Measurements from ENCODE around the gene CABLES2.

CABLES2 gene

GRCh38 chr20:62404112-62404665 lies 2.9 kb downstream of the CABLES2 start:
- DNase-seq (ENCODE audit: low spot score): no peak

GRCh38 chr20:62403331-62403730 lies 3.8 kb downstream of the CABLES2 start:
- DNase-seq (ENCODE audit: low spot score): no peak

- no peak for DNase-seq (ENCODE audit: low spot score)
Measured at GRCh38 chr20:62402456-62403150, 4.5 kb downstream of the CABLES2 start.

GRCh38 chr20:62401331-62401779 lies 5.7 kb downstream of the CABLES2 start:
- DNase-seq (ENCODE audit: low spot score): no peak

GRCh38 chr20:62400541-62400940 lies 6.5 kb downstream of the CABLES2 start:
- DNase-seq (ENCODE audit: low spot score): no peak

- DNase-seq (ENCODE audit: low spot score): no peak
Measured at GRCh38 chr20:62400021-62400420, 7.1 kb downstream of the CABLES2 start.

- DNase-seq (ENCODE audit: low spot score): no peak
Measured at GRCh38 chr20:62398120-62398821, 8.8 kb downstream of the CABLES2 start.

GRCh38 chr20:62396367-62397239 lies 10.5 kb downstream of the CABLES2 start:
- no peak for DNase-seq (ENCODE audit: low spot score)

GRCh38 chr20:62395311-62396242 lies 11.5 kb downstream of the CABLES2 start:
- DNase-seq (ENCODE audit: low spot score): no peak

- DNase-seq (ENCODE audit: low spot score): no peak
Measured at GRCh38 chr20:62394248-62395245, 12.5 kb downstream of the CABLES2 start.

- no peak for DNase-seq (ENCODE audit: low spot score)
Measured at GRCh38 chr20:62393830-62394229, 13.3 kb downstream of the CABLES2 start.

GRCh38 chr20:62393335-62393665 lies 13.8 kb downstream of the CABLES2 start:
- no peak for DNase-seq (ENCODE audit: low spot score)

GRCh38 chr20:62392621-62393334 lies 14.3 kb downstream of the CABLES2 start:
- DNase-seq (ENCODE audit: low spot score): no peak

- no peak for DNase-seq (ENCODE audit: low spot score)
Measured at GRCh38 chr20:62392077-62392418, 15.0 kb downstream of the CABLES2 start.

- no peak for DNase-seq (ENCODE audit: low spot score)
Measured at GRCh38 chr20:62391165-62392076, 15.7 kb downstream of the CABLES2 start.

GRCh38 chr20:62390317-62391164 lies 16.5 kb downstream of the CABLES2 start:
- DNase-seq (ENCODE audit: low spot score): no peak

GRCh38 chr20:62389601-62390087 lies 17.4 kb downstream of the CABLES2 start:
- DNase-seq (ENCODE audit: low spot score): no peak

Measured in NAMALWA (cell line).